ENCODE data around the gene TDRD12.

Gene TDRD12

GRCh38 chr19:32872391-32872790, 152.8 kb downstream of the TDRD12 start:
- DNase-seq: no peak

- no peak for DNase-seq
These were observed 153.8 kb downstream of the TDRD12 start for GRCh38 chr19:32873247-32873959.

- no peak for DNase-seq
These were observed 155.0 kb downstream of the TDRD12 start for GRCh38 chr19:32874605-32875004.

GRCh38 chr19:32875428-32875827, 155.9 kb downstream of the TDRD12 start:
- no peak for DNase-seq

- no peak for DNase-seq
These were observed 156.8 kb downstream of the TDRD12 start for GRCh38 chr19:32876236-32876918.

GRCh38 chr19:32876919-32877285, 157.3 kb downstream of the TDRD12 start:
- DNase-seq: no peak

All from CD4-positive, alpha-beta T cell treated with Interleukin-4 for 1 hour (primary cell).